ENCODE data around the gene KCTD21.

DNA sequence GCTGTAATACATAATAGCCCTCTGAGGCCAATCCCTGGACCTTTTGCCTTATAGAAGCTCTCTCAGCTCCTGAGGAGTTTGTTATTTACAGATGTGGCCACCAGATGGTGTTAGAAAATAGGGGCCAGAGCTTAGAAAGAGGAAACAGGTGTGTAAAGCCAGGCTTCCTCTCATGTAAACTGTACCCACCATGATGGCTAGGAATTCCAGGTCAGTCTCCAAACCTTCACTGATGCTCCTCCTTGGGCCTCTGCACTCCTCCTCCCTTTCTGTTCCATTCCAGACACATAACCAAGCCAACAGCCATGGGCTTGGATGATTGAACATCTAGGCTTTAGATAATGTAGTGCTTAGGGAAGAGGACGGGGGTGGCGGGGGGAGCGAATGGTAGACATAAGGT, 40.0 kb upstream of the KCTD21 start:
- TF ChIP-seq, protein P1, sequence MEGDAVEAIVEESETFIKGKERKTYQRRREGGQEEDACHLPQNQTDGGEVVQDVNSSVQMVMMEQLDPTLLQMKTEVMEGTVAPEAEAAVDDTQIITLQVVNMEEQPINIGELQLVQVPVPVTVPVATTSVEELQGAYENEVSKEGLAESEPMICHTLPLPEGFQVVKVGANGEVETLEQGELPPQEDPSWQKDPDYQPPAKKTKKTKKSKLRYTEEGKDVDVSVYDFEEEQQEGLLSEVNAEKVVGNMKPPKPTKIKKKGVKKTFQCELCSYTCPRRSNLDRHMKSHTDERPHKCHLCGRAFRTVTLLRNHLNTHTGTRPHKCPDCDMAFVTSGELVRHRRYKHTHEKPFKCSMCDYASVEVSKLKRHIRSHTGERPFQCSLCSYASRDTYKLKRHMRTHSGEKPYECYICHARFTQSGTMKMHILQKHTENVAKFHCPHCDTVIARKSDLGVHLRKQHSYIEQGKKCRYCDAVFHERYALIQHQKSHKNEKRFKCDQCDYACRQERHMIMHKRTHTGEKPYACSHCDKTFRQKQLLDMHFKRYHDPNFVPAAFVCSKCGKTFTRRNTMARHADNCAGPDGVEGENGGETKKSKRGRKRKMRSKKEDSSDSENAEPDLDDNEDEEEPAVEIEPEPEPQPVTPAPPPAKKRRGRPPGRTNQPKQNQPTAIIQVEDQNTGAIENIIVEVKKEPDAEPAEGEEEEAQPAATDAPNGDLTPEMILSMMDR (conservative IDR thresholded peaks at IDR 0.05; ENCODE audit: low read depth, low read length), result peak; percentile 87
- no peak for TF ChIP-seq EZH2 (IDR thresholded peaks at IDR 0.05; ENCODE audit: low read length, unreplicated experiment)
